ENCODE data around the gene NKAIN2. TPM values are rescaled to one million over a fixed set of nuclear protein-coding genes. Genes with fewer than 3 reads are reported as not detected.

Gene NKAIN2
- total RNA-seq, 1 donor, result under 0.01 TPM

GRCh38 chr6:124800222-124800621 lies 996.6 kb downstream of the NKAIN2 start:
- no peak for TF ChIP-seq CTCF (IDR thresholded peaks at IDR 0.05; ENCODE audit: insufficient read depth, low read length)
- no peak for DNase-seq (ENCODE audit: low read depth)
- no peak overlapping the region for H3K4me3 ChIP-seq (ENCODE audit: low read depth, low read length)

GRCh38 chr6:124812067-124812466 lies 1008.4 kb downstream of the NKAIN2 start:
- DNase-seq (ENCODE audit: low read depth), result no peak
- no peak for TF ChIP-seq CTCF (IDR thresholded peaks at IDR 0.05; ENCODE audit: insufficient read depth, low read length)
- no peak overlapping the region for H3K4me3 ChIP-seq (ENCODE audit: low read depth, low read length)

- TF ChIP-seq CTCF (IDR thresholded peaks at IDR 0.05; ENCODE audit: insufficient read depth, low read length), result no peak
- DNase-seq (ENCODE audit: low read depth), result no peak
- H3K4me3 ChIP-seq (ENCODE audit: low read depth, low read length), result no peak overlapping the region
Measured at GRCh38 chr6:124819346-124819745, 1015.7 kb downstream of the NKAIN2 start.

GRCh38 chr6:124822204-124822613 lies 1018.5 kb downstream of the NKAIN2 start:
- no peak for TF ChIP-seq CTCF (IDR thresholded peaks at IDR 0.05; ENCODE audit: insufficient read depth, low read length)
- no peak for DNase-seq (ENCODE audit: low read depth)

GRCh38 chr6:124822721-124823120 lies 1019.1 kb downstream of the NKAIN2 start:
- H3K4me3 ChIP-seq (ENCODE audit: low read depth, low read length), result no peak overlapping the region
- no peak for DNase-seq (ENCODE audit: low read depth)
- TF ChIP-seq CTCF (IDR thresholded peaks at IDR 0.05; ENCODE audit: insufficient read depth, low read length), result no peak

More at GRCh38 chr6:124822204-124822613, 1018.5 kb downstream of the NKAIN2 start:
- no peak overlapping the region for H3K4me3 ChIP-seq (ENCODE audit: low read depth, low read length)

- DNase-seq (ENCODE audit: low read depth), result no peak
- no peak overlapping the region for H3K4me3 ChIP-seq (ENCODE audit: low read depth, low read length)
- no peak for TF ChIP-seq CTCF (IDR thresholded peaks at IDR 0.05; ENCODE audit: insufficient read depth, low read length)
Measured at GRCh38 chr6:124823240-124824111, 1019.8 kb downstream of the NKAIN2 start.

Data from fibroblast of the aortic adventitia (primary cell).